ENCODE measurements around the gene ATP8A1. TPM values are rescaled to one million over a fixed set of nuclear protein-coding genes. Genes with fewer than 3 reads are reported as not detected.

ATP8A1 gene
- total RNA-seq, 4 donors from 2014 or later, result 23.8 to 74.2 (median 31.1) TPM

DNA sequence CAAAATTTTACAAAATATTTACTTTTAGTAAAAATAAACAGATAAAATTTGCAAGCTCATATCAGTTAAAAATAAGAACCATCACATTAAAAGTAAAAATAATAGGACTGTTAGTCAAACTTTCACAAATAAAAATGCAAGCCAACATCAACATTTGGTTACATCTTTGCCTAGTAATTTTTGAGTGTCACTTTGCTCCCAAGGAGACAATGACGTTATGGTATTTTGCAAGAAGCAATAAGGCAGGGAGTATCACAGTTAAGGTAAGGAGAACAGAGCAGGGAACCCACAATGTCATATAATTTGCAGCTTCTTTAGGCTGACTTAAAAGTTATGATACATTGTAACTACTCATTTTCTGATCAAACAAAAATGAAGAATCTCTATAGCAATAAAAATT lies 98.7 kb downstream of the ATP8A1 start:
- no peaks in the 10 kb centered on the region for H3K27me3 ChIP-seq
- intact Hi-C loops (cut with DNase I; ENCODE audit: low total_unique reads), result no loop called here
- in situ Hi-C loops (cut with MboI; ENCODE audit: low sequenced_read_pairs in 4 of 4), result loop anchor here in 1 of 4 donors (25.0 kb wide), 1 partner anchor 104 kb away; the partner anchor contains the start of gene ATP8A1
- no peak for TF ChIP-seq POLR2A (IDR thresholded peaks at IDR 0.05)
- TF ChIP-seq, protein P1, sequence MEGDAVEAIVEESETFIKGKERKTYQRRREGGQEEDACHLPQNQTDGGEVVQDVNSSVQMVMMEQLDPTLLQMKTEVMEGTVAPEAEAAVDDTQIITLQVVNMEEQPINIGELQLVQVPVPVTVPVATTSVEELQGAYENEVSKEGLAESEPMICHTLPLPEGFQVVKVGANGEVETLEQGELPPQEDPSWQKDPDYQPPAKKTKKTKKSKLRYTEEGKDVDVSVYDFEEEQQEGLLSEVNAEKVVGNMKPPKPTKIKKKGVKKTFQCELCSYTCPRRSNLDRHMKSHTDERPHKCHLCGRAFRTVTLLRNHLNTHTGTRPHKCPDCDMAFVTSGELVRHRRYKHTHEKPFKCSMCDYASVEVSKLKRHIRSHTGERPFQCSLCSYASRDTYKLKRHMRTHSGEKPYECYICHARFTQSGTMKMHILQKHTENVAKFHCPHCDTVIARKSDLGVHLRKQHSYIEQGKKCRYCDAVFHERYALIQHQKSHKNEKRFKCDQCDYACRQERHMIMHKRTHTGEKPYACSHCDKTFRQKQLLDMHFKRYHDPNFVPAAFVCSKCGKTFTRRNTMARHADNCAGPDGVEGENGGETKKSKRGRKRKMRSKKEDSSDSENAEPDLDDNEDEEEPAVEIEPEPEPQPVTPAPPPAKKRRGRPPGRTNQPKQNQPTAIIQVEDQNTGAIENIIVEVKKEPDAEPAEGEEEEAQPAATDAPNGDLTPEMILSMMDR (IDR thresholded peaks at IDR 0.05 in 4 of 5, conservative IDR thresholded peaks at IDR 0.05 in 1 of 5), result no peak
- no peak for ATAC-seq
- no peak for DNase-seq
- peaks cover 2 to 24% of the 10 kb centered on the region in 2 donors for H3K4me1 ChIP-seq
- no peak overlapping the region for H3K4me3 ChIP-seq
- no peaks in the 10 kb centered on the region for H3K36me3 ChIP-seq
- no peak overlapping the region for H3K27ac ChIP-seq
- no peaks in the 10 kb centered on the region for H3K9me3 ChIP-seq

DNA sequence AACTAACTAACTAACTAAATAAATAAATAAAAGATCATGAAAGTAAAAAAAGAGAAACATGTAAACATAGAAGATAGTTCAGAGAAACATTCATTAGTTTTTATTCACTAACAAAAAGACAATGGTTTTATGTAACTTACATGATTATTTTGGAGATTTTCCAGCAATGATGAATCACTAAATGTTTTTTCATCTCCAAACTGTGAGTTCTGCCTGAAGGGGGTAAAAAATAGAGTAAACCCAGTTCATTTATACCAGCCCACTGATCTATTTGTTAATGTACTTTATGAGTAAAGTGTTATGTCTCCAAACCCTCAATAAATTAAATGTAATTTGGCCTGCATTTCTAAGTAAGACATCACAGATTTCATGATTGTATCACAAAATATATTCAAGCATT lies 101.1 kb downstream of the ATP8A1 start:
- Histone ChIP-seq H3K9me3 (no peaks in the 10 kb centered on the region), H3K27me3 (no peaks in the 10 kb centered on the region), H3K4me1 (peaks cover 2 to 8% of the 10 kb centered on the region in 2 donors), H3K4me3 (no peak overlapping the region), H3K27ac (no peak overlapping the region), H3K36me3 (peaks cover 0 to 11% of the 10 kb centered on the region in 2 donors)
- DNase-seq, result no peak
- no peak for ATAC-seq
- intact Hi-C loops (cut with DNase I; ENCODE audit: low total_unique reads), result no loop called here
- TF ChIP-seq POLR2A (IDR thresholded peaks at IDR 0.05), result no peak
- TF ChIP-seq, protein P1 (IDR thresholded peaks at IDR 0.05 in 4 of 5, conservative IDR thresholded peaks at IDR 0.05 in 1 of 5), result no peak
- in situ Hi-C loops (cut with MboI; ENCODE audit: low sequenced_read_pairs in 4 of 4), result loop anchor here in 1 of 4 donors (25.0 kb wide), 1 partner anchor 106 kb away; the partner anchor contains the start of gene ATP8A1

DNA sequence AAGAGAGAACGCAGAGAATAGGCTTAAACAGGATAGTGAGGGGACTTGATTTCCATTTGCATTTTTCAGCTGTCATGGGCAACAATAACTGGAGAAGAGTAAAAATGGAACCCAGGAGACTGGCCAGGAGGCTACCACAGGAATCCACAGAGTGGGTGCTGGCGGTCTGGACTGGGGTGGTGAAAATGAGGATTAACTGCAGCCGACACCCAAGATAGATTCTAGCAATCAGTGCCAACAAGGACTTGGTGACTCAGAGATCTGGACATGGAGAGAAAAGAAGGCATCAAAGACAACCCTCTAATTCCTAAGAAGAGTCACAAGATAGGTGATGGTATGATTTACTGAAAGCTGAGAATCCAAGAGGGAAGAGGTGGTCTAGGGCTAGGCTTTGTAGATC lies 102.8 kb downstream of the ATP8A1 start:
- H3K4me3 ChIP-seq, result no peak overlapping the region
- H3K27me3 ChIP-seq, result no peaks in the 10 kb centered on the region
- ATAC-seq, result peak; percentile 61 to 87
- no peak for DNase-seq
- H3K36me3 ChIP-seq, result peaks cover 0 to 18% of the 10 kb centered on the region in 2 donors
- in situ Hi-C loops (cut with MboI; ENCODE audit: low sequenced_read_pairs in 4 of 4) (loop anchor here in 1 of 4 donors (25.0 kb wide), 1 partner anchor 108 kb away; the partner anchor contains the start of gene ATP8A1), intact Hi-C loops (cut with DNase I; ENCODE audit: low total_unique reads) (no loop called here)
- TF ChIP-seq, protein P1 (IDR thresholded peaks at IDR 0.05 in 4 of 5, conservative IDR thresholded peaks at IDR 0.05 in 1 of 5), result no peak
- TF ChIP-seq POLR2A (IDR thresholded peaks at IDR 0.05), result no peak
- H3K9me3 ChIP-seq, result no peaks in the 10 kb centered on the region
- H3K4me1 ChIP-seq, result peaks cover 0 to 8% of the 10 kb centered on the region in 2 donors
- peak overlapping the region in 1 of 4 donors; percentile 43 for H3K27ac ChIP-seq

- H3K36me3 ChIP-seq, result peaks cover 0 to 33% of the 10 kb centered on the region in 2 donors
These were observed 107.0 kb downstream of the ATP8A1 start for GRCh38 chr4:42549896-42550295.

More at GRCh38 chr4:42549896-42550295, 107.0 kb downstream of the ATP8A1 start:
- intact Hi-C loops (cut with DNase I; ENCODE audit: low total_unique reads) (no loop called here), in situ Hi-C loops (cut with MboI; ENCODE audit: low sequenced_read_pairs in 4 of 4) (loop anchor here in 1 of 4 donors (25.0 kb wide), 1 partner anchor 112 kb away; the partner anchor contains the start of gene ATP8A1)
- ATAC-seq (no peak), DNase-seq (no peak)
- TF ChIP-seq, protein P1 (IDR thresholded peaks at IDR 0.05 in 4 of 5, conservative IDR thresholded peaks at IDR 0.05 in 1 of 5), result no peak
- TF ChIP-seq POLR2A (IDR thresholded peaks at IDR 0.05), result no peak
- no peak overlapping the region for H3K4me3 ChIP-seq
- H3K27ac ChIP-seq, result no peak overlapping the region
- no peaks in the 10 kb centered on the region for H3K9me3 ChIP-seq
- H3K27me3 ChIP-seq, result no peaks in the 10 kb centered on the region
- peaks cover 0 to 8% of the 10 kb centered on the region in 2 donors for H3K4me1 ChIP-seq

All from gastrocnemius medialis (tissue), 4 donors.